OCI-LY7 (cell line): Measurements from ENCODE around the gene MRPS25.

Experiments used
- EZH2phosphoT487 ChIP-seq: fragments of 200-600 bp; sonication (generic); IDR thresholded peaks from 2 replicates; pipeline ENCODE4 v1.6.1; 2018; ENCODE audit warnings: low read depth, borderline replicate concordance, mild to moderate bottlenecking, mixed run types, antibody characterized with exemption, low read length, moderate library complexity, mixed read lengths
- TF ChIP-seq, protein P1 (sequence below): fragments of 200-600 bp; sonication (generic); conservative IDR thresholded peaks from 2 replicates; pipeline ENCODE4 v1.5.1; 2014; ENCODE audit warnings: mild to moderate bottlenecking, antibody characterized with exemption, low read length, moderate library complexity, mixed read lengths

DNA sequence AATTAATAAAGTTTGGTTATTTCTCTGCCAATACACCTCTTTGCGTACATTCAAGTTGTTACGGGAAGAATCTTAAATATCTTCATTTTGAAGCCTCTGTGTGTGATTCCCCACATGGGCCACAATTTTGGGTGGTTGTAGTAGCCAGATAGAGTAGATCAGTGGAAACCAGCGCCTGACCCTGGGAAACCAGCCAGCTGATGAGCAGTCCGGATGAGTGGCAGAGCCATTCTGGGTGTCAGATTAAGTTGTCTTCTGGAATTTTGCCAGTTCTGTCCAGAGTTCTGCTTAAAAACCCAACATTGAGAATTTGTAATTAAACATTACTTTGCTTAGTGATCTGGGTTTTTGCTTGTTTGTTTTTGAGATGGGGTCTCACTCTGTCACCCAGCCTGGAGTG lies 49.7 kb downstream of the MRPS25 start:
- TF ChIP-seq, protein P1, sequence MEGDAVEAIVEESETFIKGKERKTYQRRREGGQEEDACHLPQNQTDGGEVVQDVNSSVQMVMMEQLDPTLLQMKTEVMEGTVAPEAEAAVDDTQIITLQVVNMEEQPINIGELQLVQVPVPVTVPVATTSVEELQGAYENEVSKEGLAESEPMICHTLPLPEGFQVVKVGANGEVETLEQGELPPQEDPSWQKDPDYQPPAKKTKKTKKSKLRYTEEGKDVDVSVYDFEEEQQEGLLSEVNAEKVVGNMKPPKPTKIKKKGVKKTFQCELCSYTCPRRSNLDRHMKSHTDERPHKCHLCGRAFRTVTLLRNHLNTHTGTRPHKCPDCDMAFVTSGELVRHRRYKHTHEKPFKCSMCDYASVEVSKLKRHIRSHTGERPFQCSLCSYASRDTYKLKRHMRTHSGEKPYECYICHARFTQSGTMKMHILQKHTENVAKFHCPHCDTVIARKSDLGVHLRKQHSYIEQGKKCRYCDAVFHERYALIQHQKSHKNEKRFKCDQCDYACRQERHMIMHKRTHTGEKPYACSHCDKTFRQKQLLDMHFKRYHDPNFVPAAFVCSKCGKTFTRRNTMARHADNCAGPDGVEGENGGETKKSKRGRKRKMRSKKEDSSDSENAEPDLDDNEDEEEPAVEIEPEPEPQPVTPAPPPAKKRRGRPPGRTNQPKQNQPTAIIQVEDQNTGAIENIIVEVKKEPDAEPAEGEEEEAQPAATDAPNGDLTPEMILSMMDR = no peak
- no peak for TF ChIP-seq EZH2phosphoT487
